Right cardiac atrium (tissue), 5 donors: ENCODE results near the gene SLC8A3. TPM values are rescaled to one million over a fixed set of nuclear protein-coding genes. Genes with fewer than 3 reads are reported as not detected.

Experiments
- polyA plus RNA-seq: library from polyadenylated mRNA; stranded (reverse); fragments of 200-250 nt; gene quantifications from one replicate; pipeline ENCODE4 v1.2.3, GENCODE V29; 2013
- total RNA-seq, 4 donors: library from RNA; stranded (reverse); fragmentation: NEBNext Ultra II Directional; extraction: Animal tissue kit (Norgen Biotek cat#: 25700); gene quantifications; one replicate each; pipeline ENCODE4 v1.2.1, GENCODE V29; 2021
- donor health status: healthy with polysubstance abuse.
- donor health status: DM: no; HTN: yes; CAD: no.
- donor health status: DM: no; HTN: no; CAD: no.
- donor health status: DM: no; HTN: yes; CAD: no; lungs with severe emphysema.
- donor health status: DM: yes; HTN: yes; CAD: no.

The SLC8A3 gene
- total and polyA plus RNA-seq, 5 donors: 0.06 to 0.28 (median 0.08) TPM; not detected in 1

Other genes with a start within 250 kb of the SLC8A3 start
- 10 to 100 TPM; 25.3 to 32.7 (median 28.7) TPM for gene COX16, start 170.7 kb upstream of the SLC8A3 start, total RNA-seq
- 54.9 TPM for gene COX16, start 170.7 kb upstream of the SLC8A3 start, polyA plus RNA-seq
- 10 to 100 TPM; 42.7 to 51.6 (median 44.7) TPM for gene SYNJ2BP, start 228.1 kb upstream of the SLC8A3 start, total RNA-seq
- gene SYNJ2BP, start 228.1 kb upstream of the SLC8A3 start, polyA plus RNA-seq: 17.9 TPM